ENCODE results near the gene ATP1A3. TPM values are rescaled to one million over a fixed set of nuclear protein-coding genes. Genes with fewer than 3 reads are reported as not detected.

ATP1A3 gene
- total RNA-seq, 2 experiments from 2014 or later: 5.5 to 5.9 TPM

GRCh38 chr19:41955521-41955920 is 38.5 kb downstream of the ATP1A3 start:
- POLR2A ChIA-PET: interaction anchor here (0.7 to 3.9 kb wide), 3 partner anchors 10 to 96 kb away, joined by 3 to 37 read pairs (median 3); no protein-coding TSS in a partner anchor
- intact Hi-C loops (cut with micrococcal nuclease): no loop called here

GRCh38 chr19:41951686-41952172 is 42.3 kb downstream of the ATP1A3 start:
- peaks cover 28% of the 10 kb centered on the region for H3K4me1 Mint-ChIP-seq (ENCODE audit: low read depth)

More at GRCh38 chr19:41955521-41955920, 38.5 kb downstream of the ATP1A3 start:
- DNase-seq (no peak), ATAC-seq (no peak)
- Mint-ChIP-seq H3K4me1 (ENCODE audit: low read depth) (peaks cover 24% of the 10 kb centered on the region), H3K27ac (peak overlapping the region; percentile 2), H3K36me3 (ENCODE audit: low read depth) (peaks cover 1% of the 10 kb centered on the region), H3K27me3 (no peaks in the 10 kb centered on the region), H3K4me3 (no peak overlapping the region), H3K9me3 (no peaks in the 10 kb centered on the region)
- TF ChIP-seq CTCF (IDR thresholded peaks at IDR 0.05): no peak
- CTCF ChIA-PET: interaction anchor here (0.9 to 4.3 kb wide), 2 partner anchors 82 to 163 kb away, joined by 3 to 33 read pairs; no protein-coding TSS in a partner anchor

GRCh38 chr19:41947091-41947490 is 46.9 kb downstream of the ATP1A3 start:
- Mint-ChIP-seq H3K4me3 (no peak overlapping the region), H3K36me3 (ENCODE audit: low read depth) (peaks cover 3% of the 10 kb centered on the region), H3K9me3 (no peaks in the 10 kb centered on the region), H3K4me1 (ENCODE audit: low read depth) (peaks cover 59% of the 10 kb centered on the region), H3K27ac (peak overlapping the region; percentile 84), H3K27me3 (peaks cover 4% of the 10 kb centered on the region)
- TF ChIP-seq CTCF (IDR thresholded peaks at IDR 0.05): no peak
- intact Hi-C loops (cut with micrococcal nuclease): loop anchor here (5.0 kb wide), 2 partner anchors 60 to 75 kb away; no protein-coding TSS in a partner anchor
- CTCF ChIA-PET: interaction anchor here (0.8 to 9.8 kb wide), 10 partner anchors 10 to 87 kb away, joined by 3 to 110 read pairs (median 8); partner anchors contain the start of gene RPS19
- ATAC-seq: no peak
- POLR2A ChIA-PET: interaction anchor here (0.8 to 5.2 kb wide), 8 partner anchors 11 to 87 kb away, joined by 3 to 78 read pairs (median 23); partner anchors contain the start of genes ARHGEF1, RABAC1 and RPS19
- no peak for DNase-seq

More at GRCh38 chr19:41951686-41952172, 42.3 kb downstream of the ATP1A3 start:
- Mint-ChIP-seq H3K27me3 (no peaks in the 10 kb centered on the region), H3K27ac (peak overlapping the region; percentile 58), H3K4me3 (no peak overlapping the region), H3K36me3 (ENCODE audit: low read depth) (peaks cover 1% of the 10 kb centered on the region), H3K9me3 (no peaks in the 10 kb centered on the region)
- ATAC-seq (peak; percentile 96), DNase-seq (peak; percentile 94)
- POLR2A ChIA-PET: interaction anchor here (1.0 to 2.2 kb wide), 3 partner anchors 41 to 85 kb away, joined by 3 to 15 read pairs (median 6); no protein-coding TSS in a partner anchor
- peak; percentile 100 for TF ChIP-seq CTCF (IDR thresholded peaks at IDR 0.05)
- intact Hi-C loops (cut with micrococcal nuclease): no loop called here
- CTCF ChIA-PET: interaction anchor here (0.6 to 9.8 kb wide), 14 partner anchors 10 to 159 kb away, joined by 3 to 110 read pairs (median 4); partner anchors contain the start of genes CD79A and RPS19

GRCh38 chr19:41945135-41945766 is 48.8 kb downstream of the ATP1A3 start:
- DNase-seq: peak; percentile 99
- ChIA-PET CTCF (interaction anchor here (0.8 to 9.8 kb wide), 15 partner anchors 8 to 109 kb away, joined by 3 to 110 read pairs (median 6); partner anchors contain the start of genes RABAC1 and RPS19), POLR2A (interaction anchor here (0.9 to 5.2 kb wide), 17 partner anchors 8 to 86 kb away, joined by 3 to 78 read pairs (median 4); partner anchors contain the start of genes ARHGEF1, CD79A, ERFL and RABAC1)
- intact Hi-C loops (cut with micrococcal nuclease): loop anchor here (5.0 kb wide), 2 partner anchors 58 to 73 kb away; no protein-coding TSS in a partner anchor
- H3K4me3 Mint-ChIP-seq: peak overlapping the region; percentile 56
- H3K36me3 Mint-ChIP-seq (ENCODE audit: low read depth): peaks cover 3% of the 10 kb centered on the region
- H3K27me3 Mint-ChIP-seq: peaks cover 8% of the 10 kb centered on the region
- peak; percentile 87 for ATAC-seq
- no peaks in the 10 kb centered on the region for H3K9me3 Mint-ChIP-seq
- H3K4me1 Mint-ChIP-seq (ENCODE audit: low read depth): peaks cover 61% of the 10 kb centered on the region
- no peak for TF ChIP-seq CTCF (IDR thresholded peaks at IDR 0.05)
- H3K27ac Mint-ChIP-seq: peak overlapping the region; percentile 94

Data from activated CD8-positive, alpha-beta T cell treated with anti-CD3 and anti-CD28 coated beads for 36 hours (primary cell).